ENCODE data around the gene RHCG.

Gene RHCG

DNA sequence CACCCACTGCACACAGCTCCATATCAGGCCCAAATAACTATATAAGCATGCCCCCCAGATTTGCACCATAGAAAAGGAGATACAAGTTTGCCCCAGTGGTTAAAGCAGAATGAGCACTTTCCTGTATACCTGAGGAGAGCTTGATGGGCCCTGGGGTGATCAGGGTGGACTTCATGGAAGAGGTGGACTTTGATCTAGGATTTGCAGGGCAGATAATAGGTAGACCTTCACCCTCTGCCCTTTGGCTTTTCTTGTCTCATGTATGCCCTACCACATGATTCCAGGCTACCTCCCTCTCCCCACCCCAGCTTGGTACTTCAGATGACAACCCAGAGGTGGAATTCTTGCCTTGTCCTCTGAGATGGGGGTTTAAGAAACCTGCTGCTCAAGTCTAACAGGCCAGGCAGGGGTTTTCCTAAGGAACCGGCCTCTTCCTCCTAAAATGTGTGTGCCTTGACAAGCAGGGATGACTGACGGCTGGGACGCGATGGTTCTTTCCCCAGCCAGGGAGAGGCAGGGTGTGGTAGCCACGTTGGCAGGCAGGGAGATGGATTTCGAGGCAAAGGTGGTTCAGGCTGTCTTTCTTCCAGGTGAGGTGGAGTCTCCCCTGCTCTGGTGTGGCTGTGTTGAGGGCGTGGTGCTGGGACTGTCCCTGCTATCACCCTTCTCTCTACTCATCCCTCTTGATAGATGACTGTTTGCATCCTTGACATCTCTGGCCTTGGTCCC lies 6.6 kb upstream of the RHCG start:
- no peak for DNase-seq

DNA sequence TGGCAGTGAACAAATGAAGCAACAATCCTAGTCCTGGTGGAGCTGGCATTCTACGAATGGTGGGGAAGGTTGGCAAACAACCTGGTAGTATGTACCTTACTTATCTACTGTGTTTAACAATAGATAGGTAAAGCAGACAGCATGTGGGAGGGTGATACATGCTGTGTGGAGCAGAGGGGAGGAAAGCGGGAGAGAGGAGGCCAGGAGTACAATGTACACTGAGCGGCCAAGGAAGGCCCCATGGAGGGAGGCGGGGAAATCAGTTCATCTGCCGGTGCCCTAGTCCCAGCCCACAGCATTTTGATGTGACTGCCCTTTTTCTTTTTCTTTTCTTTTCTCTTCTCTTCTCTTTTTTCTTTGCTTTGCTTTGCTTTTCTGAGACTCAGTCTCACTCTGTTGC lies 5.3 kb upstream of the RHCG start:
- DNase-seq: no peak

- DNase-seq: no peak
Observed at GRCh38 chr15:89500397-89501270, 4.3 kb upstream of the RHCG start.

DNA sequence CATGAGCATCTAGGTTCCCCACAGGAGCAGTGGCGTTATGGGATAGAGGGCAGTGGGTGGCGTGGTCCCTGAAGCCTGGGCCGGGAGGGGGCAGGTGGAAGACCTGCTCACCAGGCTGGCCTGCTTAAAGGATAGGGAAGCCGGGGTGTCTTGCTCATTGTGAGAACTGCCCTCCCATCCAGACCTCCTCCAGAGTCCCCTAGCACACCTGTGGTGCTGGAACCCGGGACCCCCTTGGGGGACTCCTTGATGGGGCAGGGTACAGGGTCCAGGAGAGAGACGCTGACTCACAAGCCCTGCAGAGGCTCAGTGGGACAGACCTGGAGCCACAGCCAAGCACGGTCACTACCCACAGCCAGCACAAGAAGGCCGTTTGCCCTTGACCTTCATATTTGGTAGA lies 2.8 kb upstream of the RHCG start:
- DNase-seq: no peak

GRCh38 chr15:89498574-89498906 lies 2.2 kb upstream of the RHCG start:
- DNase-seq: no peak

DNA sequence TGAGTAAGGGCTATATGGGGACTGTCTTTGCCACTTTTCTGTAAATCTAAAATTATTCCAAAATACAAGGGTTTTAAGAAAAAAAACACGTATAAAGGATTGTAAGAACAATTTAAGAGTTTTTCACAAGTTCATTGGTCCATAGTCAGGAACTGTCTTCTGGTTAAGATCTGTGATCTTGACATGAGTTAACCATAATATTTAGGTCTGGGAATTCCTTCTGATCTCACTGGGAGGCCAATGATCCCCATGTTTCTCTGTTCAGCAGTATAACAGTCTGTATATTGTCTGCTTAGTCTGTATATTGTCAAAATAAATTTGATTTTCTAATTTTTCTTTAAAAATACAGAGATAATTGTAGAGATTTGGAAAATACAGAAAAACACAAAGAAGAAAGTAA lies 848 bp upstream of the RHCG start:
- DNase-seq: no peak

- DNase-seq: no peak
Observed at GRCh38 chr15:89495638-89496145, 691 bp downstream of the RHCG start.

DNA sequence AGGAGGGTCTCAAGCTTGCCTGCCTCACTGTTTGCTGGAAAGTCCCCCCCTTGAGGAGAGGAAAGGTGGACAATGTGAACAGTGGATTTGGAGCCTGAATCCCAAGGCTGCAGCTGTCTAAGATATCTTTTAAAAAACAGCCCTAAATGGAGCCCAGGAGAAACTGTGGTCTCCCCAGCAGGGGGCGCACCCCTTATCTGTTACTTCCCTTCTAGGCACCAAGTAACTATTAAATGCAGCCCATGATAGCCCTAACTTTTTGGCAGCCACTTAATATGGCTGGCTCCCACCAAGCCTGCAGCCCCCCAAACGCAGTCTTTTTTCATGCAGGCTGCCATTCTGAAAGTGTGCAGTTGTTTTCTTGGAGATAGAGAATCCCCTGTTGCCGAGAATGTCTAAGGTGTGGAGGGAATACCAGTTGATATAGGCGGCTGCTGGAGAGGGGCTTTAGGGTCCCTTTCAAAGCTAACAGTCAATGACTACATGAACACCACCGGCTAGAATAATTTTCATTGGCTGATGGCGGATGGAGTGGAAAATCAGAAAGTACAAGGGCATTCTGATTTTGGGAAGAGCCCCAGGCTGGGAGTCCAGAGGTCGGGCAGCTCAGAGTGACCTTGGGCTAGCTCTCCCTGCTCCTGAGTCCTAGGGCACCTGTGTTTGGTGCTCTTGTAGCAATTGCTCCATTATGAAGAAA lies 1.3 kb downstream of the RHCG start:
- DNase-seq: no peak

- DNase-seq: no peak
Observed at GRCh38 chr15:89494031-89494430, 2.4 kb downstream of the RHCG start.

DNA sequence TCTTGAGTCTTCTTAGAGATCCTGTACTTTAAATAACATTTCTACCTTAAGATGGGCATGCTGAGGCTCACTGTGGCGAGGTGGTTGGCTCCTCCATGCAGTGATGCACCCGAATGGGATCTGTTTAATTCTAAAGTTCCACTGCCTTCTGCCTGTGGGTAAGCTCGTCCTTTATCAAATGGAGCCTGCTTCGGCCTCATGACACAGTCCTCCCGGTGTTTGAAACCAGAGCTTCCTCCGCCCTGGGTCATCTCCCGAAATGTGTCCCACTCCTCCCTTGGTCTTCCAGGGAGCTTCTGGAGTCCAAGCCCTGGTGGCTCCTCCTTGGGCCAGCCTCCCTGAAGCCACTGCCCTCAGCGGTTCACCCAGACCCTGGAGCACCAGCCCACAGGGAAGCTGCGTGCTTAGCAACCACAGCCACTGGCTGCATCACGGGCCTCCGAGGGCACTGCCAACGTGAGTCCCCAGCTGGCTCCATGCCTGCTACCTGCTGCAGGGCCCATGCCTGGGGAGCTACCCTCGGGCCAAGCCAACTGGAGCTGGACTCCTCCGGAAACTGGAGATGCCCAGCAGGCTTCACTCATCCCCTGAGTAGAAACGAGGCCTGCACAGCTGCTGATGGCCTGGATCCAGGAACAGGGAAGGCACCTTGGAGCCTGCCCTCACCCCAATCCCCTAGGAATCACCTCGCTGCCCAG lies 3.3 kb downstream of the RHCG start:
- DNase-seq: no peak

GRCh38 chr15:89492111-89492641 lies 4.2 kb downstream of the RHCG start:
- no peak for DNase-seq

- no peak for DNase-seq
Observed at GRCh38 chr15:89490814-89491315, 5.5 kb downstream of the RHCG start.

- no peak for DNase-seq
Observed at GRCh38 chr15:89490081-89490813, 6.1 kb downstream of the RHCG start.

- DNase-seq: no peak
Observed at GRCh38 chr15:89489376-89489775, 7.0 kb downstream of the RHCG start.

DNA sequence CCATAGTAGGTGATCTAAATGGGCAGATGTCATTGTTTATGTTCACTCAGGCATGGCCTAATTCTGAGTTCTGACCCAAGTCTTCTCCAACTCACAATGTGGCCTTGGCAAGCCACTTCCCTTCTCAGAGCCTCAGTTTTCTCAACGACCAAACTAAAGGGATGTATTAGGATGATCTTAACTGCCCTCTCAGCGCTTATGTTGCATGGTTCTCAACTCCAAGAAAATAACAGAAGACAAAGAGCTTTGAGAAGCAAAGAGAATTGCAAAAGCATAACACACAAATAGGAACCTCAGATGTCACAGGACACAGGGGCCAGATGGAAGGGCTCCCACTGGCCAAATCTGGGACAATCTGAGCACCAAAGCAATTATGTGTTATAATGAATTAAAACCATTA lies 8.6 kb downstream of the RHCG start:
- DNase-seq: no peak

- no peak for DNase-seq
Observed at GRCh38 chr15:89486726-89487050, 9.7 kb downstream of the RHCG start.

DNA sequence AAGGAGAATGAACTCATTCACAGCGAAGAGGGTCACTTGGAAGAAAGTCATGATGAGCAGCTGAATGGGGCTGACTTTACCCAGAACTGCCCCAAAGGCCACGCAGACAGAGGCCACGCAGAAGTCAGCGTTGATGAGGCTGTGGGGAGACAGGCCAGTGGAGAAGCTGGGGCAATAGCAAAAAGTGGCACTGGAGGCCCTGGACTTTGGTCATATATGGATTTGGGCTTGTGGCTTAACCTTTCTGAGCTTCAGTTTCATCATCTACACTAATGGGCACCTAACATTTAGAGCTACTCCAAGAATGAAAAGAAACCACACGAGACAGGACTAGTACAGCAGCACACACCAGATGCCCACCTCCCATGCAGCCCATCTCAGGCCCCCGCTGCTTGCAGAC lies 13.3 kb downstream of the RHCG start:
- no peak for DNase-seq

DNA sequence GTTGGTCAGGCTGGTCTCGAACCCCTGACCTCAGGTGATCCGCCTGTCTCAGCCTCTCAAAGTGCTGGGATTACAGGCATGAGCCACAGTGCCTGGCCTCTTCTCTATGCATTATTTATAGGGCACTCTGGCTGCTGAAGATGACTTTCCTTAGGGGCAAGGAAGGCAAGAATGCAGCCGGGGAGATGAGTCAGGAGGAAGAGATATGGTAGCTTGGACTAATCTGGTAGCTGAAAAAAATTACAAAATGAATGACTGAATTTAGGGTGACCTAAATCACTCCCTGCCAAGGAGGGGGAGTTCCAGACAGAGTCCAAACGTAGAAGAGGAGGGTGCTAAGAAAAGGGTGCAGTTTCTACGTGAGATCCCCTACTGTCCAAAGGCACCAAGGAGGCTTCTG lies 14.2 kb downstream of the RHCG start:
- no peak for DNase-seq

DNA sequence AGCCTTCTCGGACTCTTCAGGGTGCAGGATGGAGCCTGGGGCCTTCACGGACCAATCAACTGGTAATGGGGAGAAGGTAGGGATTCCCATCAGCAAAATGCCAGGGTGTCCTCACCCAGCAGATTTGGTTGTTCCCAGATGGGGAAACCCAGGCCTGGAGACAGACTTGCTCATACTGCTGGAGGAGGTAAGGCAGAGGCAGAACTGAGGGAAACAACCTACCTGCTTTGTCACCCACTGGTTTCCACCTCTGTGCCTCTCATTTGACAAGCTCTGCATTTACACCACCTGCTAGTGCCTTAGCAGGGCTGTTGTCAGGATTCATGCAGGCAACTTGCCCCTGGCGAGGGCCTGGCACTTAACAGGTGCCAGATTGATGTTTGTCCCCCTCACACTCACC lies 15.9 kb downstream of the RHCG start:
- no peak for DNase-seq

GRCh38 chr15:89479173-89479572 lies 17.2 kb downstream of the RHCG start:
- DNase-seq: no peak

DNA sequence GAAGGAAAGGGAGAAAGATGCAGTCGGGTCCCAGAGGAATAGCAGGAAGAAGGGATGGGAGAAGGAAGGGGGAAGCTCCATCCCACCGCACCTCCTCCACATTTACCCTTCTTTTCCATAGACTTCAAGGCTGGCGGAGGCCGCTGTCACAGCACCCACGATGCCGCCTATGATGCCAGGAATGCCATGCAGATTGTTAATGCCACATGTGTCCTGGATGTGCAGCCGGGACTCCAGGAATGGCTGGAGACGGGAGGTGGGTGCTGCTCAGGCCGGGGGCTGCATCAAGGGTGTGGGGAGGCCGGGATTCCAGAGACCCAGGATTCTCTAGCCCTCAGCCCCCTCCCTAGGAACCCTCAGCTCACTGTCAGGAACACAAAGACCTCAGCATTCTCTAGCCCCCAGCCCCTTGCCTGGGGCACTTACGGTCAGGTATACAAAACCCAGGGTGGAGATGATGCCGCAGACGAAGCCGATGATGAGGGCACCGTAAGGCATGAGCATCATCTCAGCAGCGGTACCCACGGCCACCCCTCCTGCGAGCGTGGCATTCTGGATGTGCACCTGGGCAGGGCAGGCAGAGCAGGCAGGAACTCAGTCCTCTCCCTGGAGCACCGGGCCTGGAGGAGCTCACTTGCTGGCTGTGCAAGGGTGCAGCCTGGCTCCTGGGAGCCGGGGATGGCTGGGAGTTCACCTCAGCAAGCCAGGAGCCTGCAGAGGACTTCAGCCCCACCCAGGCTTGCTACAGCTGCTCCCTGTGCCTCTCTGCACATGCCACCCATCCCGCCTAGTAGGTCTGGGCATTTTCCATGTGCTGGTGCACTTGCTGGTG lies 18.8 kb downstream of the RHCG start:
- no peak for DNase-seq
